IPS-15b (cell line): Measurements from ENCODE around the gene RNU5D-1.

Experiments used
- H3K27me3 ChIP-seq: one replicate; pipeline ENCODE4 v1.6.1; 2013; ENCODE audit warnings: low read length; ENCODE audit not compliant: control insufficient read depth, insufficient read depth
- H3K36me3 ChIP-seq: one replicate; pipeline ENCODE4 v1.6.1; 2013; ENCODE audit warnings: low read length; ENCODE audit not compliant: control insufficient read depth, insufficient read depth
- H3K4me1 ChIP-seq: one replicate; pipeline ENCODE4 v1.6.1; 2013; ENCODE audit warnings: mild to moderate bottlenecking, low read length; ENCODE audit not compliant: control insufficient read depth, insufficient read depth
- H3K4me3 ChIP-seq: one replicate; pipeline ENCODE4 v1.5.1; 2013; ENCODE audit warnings: low read depth, low read length
- H3K9ac ChIP-seq: one replicate; pipeline ENCODE4 v1.6.1; 2013; ENCODE audit warnings: low read depth, mild to moderate bottlenecking, low read length
- H3K9me3 ChIP-seq: one replicate; pipeline ENCODE4 v1.6.1; 2013; ENCODE audit warnings: mild to moderate bottlenecking, low read length; ENCODE audit not compliant: control insufficient read depth, insufficient read depth

The RNU5D-1 gene

DNA sequence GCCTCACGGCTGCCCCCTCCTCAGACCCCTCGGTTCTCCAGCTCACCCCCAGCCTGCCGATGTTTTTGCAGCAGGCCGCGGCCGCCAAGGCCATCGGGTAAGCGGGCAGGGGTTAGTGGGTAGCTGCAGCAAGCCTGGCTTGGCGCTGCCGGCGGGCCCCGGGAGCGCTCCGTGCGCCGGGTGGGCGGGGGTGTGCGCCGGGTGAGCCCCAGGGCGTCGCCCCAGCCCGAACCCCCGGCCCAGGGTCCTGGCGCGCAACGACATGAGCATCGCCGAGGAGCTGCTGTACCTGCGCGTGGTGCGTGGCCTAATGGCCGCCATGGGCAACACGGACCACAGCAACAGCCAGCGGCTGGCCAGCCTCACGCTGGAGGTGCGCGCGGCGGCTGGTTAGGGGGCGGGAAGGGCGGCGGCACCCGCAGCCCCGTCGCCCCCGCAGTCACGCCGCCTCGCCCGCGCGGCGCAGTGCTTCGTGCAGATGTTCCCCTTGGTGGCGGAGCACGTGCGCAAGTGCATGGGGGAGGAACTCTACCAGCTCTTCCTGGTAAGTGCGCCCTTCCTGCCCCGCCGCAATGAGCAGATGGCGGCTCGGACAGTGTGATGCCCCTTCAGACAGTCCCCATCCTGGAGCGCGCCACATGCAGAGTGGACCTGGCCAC lies 6.5 kb downstream of the RNU5D-1 start:
- H3K9me3 ChIP-seq, result no peaks in the 10 kb centered on the region
- H3K36me3 ChIP-seq, result no peaks in the 10 kb centered on the region
- no peaks in the 10 kb centered on the region for H3K27me3 ChIP-seq
- no peak overlapping the region for H3K9ac ChIP-seq
- no peak overlapping the region for H3K4me3 ChIP-seq
- no peaks in the 10 kb centered on the region for H3K4me1 ChIP-seq

DNA sequence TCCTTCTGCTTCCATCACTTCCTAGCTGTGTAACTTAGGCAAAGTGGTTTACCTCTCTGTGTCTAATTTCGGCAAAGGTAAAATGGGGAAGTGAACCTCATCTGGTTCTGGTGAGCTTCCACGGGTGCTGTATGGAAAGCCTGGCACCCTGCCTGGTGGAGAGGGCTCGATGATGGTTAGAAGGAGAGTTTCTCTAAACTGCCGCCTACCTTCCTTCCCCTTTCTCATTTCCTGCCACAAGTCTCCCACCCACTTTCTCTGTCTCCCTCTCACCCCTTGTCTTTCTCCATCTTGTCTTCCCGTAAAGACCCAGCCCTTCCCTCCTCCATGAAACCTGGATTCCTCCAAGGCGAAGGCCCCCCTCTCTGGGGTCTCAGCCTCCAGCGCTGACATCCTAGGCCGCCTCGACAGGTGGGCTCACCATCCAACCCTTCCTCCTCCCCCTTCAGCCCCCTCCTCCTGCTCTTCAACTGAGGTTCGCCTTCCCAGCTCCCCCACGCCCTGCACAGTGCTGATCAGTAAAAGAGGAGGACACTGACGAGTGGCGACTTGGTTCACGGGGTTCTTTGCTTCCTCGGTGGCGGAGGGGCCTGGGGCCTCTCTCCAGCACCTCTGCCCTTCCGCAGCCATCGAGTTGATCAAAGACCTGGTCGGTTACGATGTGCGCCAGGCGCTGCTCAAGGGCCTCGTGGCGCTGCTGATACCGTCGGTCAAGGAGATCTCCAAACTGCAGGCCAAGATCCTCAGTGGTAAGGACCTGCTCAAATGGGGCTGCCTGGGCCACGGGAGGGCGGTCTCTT lies 7.3 kb downstream of the RNU5D-1 start:
- H3K9ac ChIP-seq, result no peak overlapping the region
- no peaks in the 10 kb centered on the region for H3K9me3 ChIP-seq
- no peaks in the 10 kb centered on the region for H3K27me3 ChIP-seq
- no peaks in the 10 kb centered on the region for H3K4me1 ChIP-seq
- no peaks in the 10 kb centered on the region for H3K36me3 ChIP-seq
- H3K4me3 ChIP-seq, result no peak overlapping the region

DNA sequence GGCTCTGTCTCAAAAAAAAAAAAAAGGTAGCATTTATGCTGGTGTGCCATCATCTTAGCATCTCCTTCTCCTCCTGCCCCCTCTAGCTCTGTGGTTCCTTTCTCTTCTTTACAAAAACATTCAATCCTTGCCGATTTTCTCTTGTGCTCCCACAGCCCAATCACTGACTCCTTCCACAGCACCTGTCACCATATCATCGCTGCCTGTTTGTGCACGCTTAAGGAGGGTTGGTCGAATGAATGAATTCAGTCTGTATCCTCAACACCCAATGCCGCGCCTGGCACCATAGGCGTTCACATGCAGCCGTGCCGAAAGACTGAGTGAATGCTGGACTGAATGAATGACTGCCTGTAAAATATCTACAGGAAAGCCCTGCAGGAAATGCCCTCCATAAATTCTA lies 7.9 kb downstream of the RNU5D-1 start:
- H3K9me3 ChIP-seq, result no peaks in the 10 kb centered on the region
- H3K4me1 ChIP-seq, result no peaks in the 10 kb centered on the region
- H3K4me3 ChIP-seq, result no peak overlapping the region
- H3K36me3 ChIP-seq, result no peaks in the 10 kb centered on the region
- H3K9ac ChIP-seq, result no peak overlapping the region
- no peaks in the 10 kb centered on the region for H3K27me3 ChIP-seq

- Histone ChIP-seq H3K9ac (no peak overlapping the region), H3K9me3 (no peaks in the 10 kb centered on the region), H3K4me1 (no peaks in the 10 kb centered on the region)
Measured at GRCh38 chr1:44721485-44722361, 9.2 kb downstream of the RNU5D-1 start.

GRCh38 chr1:44720281-44720680 lies 10.7 kb downstream of the RNU5D-1 start:
- Histone ChIP-seq H3K36me3 (no peaks in the 10 kb centered on the region), H3K4me1 (no peaks in the 10 kb centered on the region), H3K9me3 (no peaks in the 10 kb centered on the region), H3K27me3 (no peaks in the 10 kb centered on the region), H3K9ac (no peak overlapping the region), H3K4me3 (no peak overlapping the region)

More at GRCh38 chr1:44721485-44722361, 9.2 kb downstream of the RNU5D-1 start:
- no peaks in the 10 kb centered on the region for H3K27me3 ChIP-seq
- no peaks in the 10 kb centered on the region for H3K36me3 ChIP-seq
- H3K4me3 ChIP-seq, result no peak overlapping the region

DNA sequence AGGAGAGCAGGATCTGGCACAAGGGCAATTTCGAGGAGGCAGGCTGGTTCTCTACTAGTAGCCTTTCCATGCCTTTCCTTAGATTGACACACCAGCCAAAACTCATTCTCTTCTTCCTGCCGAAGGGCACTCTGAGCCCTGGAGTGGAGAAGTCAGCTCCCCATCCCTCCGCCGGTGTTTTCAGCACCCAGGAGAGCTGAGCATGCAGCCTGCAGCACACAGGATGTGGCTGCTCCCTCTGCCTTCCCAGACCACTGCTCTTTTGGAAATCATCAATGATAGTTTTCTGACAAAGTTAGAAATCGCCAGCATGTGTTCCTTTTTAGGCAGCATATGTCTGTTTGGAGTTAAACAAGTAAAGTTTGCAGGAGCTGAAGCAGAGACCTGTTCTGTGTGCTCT lies 11.7 kb downstream of the RNU5D-1 start:
- Histone ChIP-seq H3K27me3 (no peaks in the 10 kb centered on the region), H3K4me1 (no peaks in the 10 kb centered on the region), H3K36me3 (no peaks in the 10 kb centered on the region), H3K4me3 (no peak overlapping the region), H3K9ac (no peak overlapping the region), H3K9me3 (no peaks in the 10 kb centered on the region)

GRCh38 chr1:44718091-44718490 lies 12.9 kb downstream of the RNU5D-1 start:
- H3K4me3 ChIP-seq, result no peak overlapping the region
- H3K9me3 ChIP-seq, result no peaks in the 10 kb centered on the region
- no peaks in the 10 kb centered on the region for H3K4me1 ChIP-seq
- H3K9ac ChIP-seq, result no peak overlapping the region
- no peaks in the 10 kb centered on the region for H3K36me3 ChIP-seq
- H3K27me3 ChIP-seq, result no peaks in the 10 kb centered on the region

GRCh38 chr1:44717653-44718052 lies 13.3 kb downstream of the RNU5D-1 start:
- no peaks in the 10 kb centered on the region for H3K9me3 ChIP-seq
- H3K4me3 ChIP-seq, result no peak overlapping the region
- H3K27me3 ChIP-seq, result no peaks in the 10 kb centered on the region
- H3K36me3 ChIP-seq, result no peaks in the 10 kb centered on the region
- no peaks in the 10 kb centered on the region for H3K4me1 ChIP-seq
- H3K9ac ChIP-seq, result no peak overlapping the region

GRCh38 chr1:44717156-44717555 lies 13.8 kb downstream of the RNU5D-1 start:
- H3K9me3 ChIP-seq, result no peaks in the 10 kb centered on the region
- no peaks in the 10 kb centered on the region for H3K4me1 ChIP-seq
- H3K4me3 ChIP-seq, result no peak overlapping the region
- no peaks in the 10 kb centered on the region for H3K27me3 ChIP-seq
- H3K9ac ChIP-seq, result no peak overlapping the region
- no peaks in the 10 kb centered on the region for H3K36me3 ChIP-seq

DNA sequence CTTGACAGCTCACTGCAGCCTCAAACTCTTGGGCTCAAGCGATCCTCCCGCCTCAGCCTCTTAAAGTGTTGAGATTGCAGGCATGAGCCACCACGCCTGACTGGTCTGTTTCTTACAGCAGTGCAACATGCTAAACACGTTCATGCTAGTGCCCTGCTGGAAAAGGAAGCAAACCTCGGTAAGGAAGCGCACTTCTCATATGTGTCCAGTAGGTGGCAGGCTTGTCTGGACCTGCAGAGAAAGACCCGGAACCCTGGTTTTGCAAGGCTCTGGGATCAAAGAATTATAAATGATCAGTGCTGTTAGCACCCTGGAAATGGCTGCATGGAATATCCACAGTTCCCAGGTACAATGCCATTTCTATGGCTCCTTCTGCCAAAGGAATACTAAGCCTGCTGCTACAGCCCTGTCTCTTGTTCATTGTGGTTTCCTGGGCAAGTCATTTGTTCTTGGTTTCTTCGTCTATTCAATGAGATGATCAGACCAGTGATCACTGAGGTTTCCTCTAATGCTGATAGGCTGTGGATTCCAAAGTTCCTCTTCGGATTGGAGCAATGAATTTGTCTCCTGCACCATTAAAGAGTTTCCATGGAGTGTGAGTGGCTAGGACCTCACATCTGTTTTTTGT lies 15.9 kb downstream of the RNU5D-1 start:
- Histone ChIP-seq H3K27me3 (no peaks in the 10 kb centered on the region), H3K4me3 (no peak overlapping the region), H3K9me3 (no peaks in the 10 kb centered on the region), H3K4me1 (no peaks in the 10 kb centered on the region), H3K9ac (no peak overlapping the region), H3K36me3 (no peaks in the 10 kb centered on the region)

- no peaks in the 10 kb centered on the region for H3K36me3 ChIP-seq
- no peaks in the 10 kb centered on the region for H3K4me1 ChIP-seq
- H3K9me3 ChIP-seq, result no peaks in the 10 kb centered on the region
- H3K4me3 ChIP-seq, result no peak overlapping the region
- H3K27me3 ChIP-seq, result no peaks in the 10 kb centered on the region
- no peak overlapping the region for H3K9ac ChIP-seq
Measured at GRCh38 chr1:44714532-44714931, 16.4 kb downstream of the RNU5D-1 start.
